Karpas-422 (cell line): ENCODE data around the gene TOGARAM2. TPM values are rescaled to one million over a fixed set of nuclear protein-coding genes. Genes with fewer than 3 reads are reported as not detected.

Experiments
- DNase-seq: peaks from one replicate; pipeline ENCODE4 v3.0.0-alpha.2; 2015
- H2AFZ ChIP-seq: fragments of 200-600 bp; sonication (generic); 2 replicates; pipeline ENCODE4 v1.6.1; 2014; ENCODE audit warnings: antibody characterized with exemption, low read length, mixed read lengths
- H3K27ac ChIP-seq: fragments of 200-600 bp; sonication (generic); 2 replicates; pipeline ENCODE4 v1.5.1; 2014; ENCODE audit warnings: mild to moderate bottlenecking, low read length, moderate library complexity
- H3K27me3 ChIP-seq: fragments of 200-600 bp; sonication (generic); 2 replicates; pipeline ENCODE4 v1.6.1; 2014; ENCODE audit warnings: low read length, mixed read lengths
- H3K36me3 ChIP-seq: fragments of 200-600 bp; sonication (generic); 2 replicates; pipeline ENCODE4 v1.6.1; 2014; ENCODE audit warnings: low read length, mixed read lengths; ENCODE audit not compliant: insufficient read depth
- H3K4me1 ChIP-seq: fragments of 200-600 bp; sonication (generic); 2 replicates; pipeline ENCODE4 v1.6.1; 2014; ENCODE audit warnings: mild to moderate bottlenecking, low read length, mixed read lengths
- H3K4me2 ChIP-seq: fragments of 200-600 bp; sonication (generic); 2 replicates; pipeline ENCODE4 v1.6.1; 2014; ENCODE audit warnings: low read length, low read depth, mild to moderate bottlenecking; ENCODE audit not compliant: poor library complexity, severe bottlenecking
- H3K4me3 ChIP-seq: fragments of 200-600 bp; sonication (generic); 2 replicates; pipeline ENCODE4 v1.5.1; 2014; ENCODE audit warnings: mild to moderate bottlenecking, antibody characterized with exemption, low read length, mixed read lengths
- H3K79me2 ChIP-seq: fragments of 200-600 bp; sonication (generic); 2 replicates; pipeline ENCODE4 v1.6.1; 2014; ENCODE audit warnings: mild to moderate bottlenecking, low read length, mixed read lengths
- H3K9ac ChIP-seq: fragments of 200-600 bp; sonication (generic); 2 replicates; pipeline ENCODE4 v1.6.0; 2014; ENCODE audit warnings: low read length
- H3K9me2 ChIP-seq: fragments of 200-600 bp; sonication (generic), shearing (Covaris generic); replicated peaks from 2 replicates; pipeline ENCODE4 v1.6.0; 2014; ENCODE audit warnings: mild to moderate bottlenecking, low read length, moderate library complexity; ENCODE audit not compliant: insufficient read depth
- H3K9me3 ChIP-seq: fragments of 300-700, 200-600 bp; sonication (generic); 2 replicates; pipeline ENCODE4 v1.6.1; 2014; ENCODE audit warnings: low read length, mixed read lengths
- H4K20me1 ChIP-seq: fragments of 200-600 bp; sonication (generic); 2 replicates; pipeline ENCODE4 v1.6.1; 2014; ENCODE audit warnings: mild to moderate bottlenecking, antibody characterized with exemption, low read length, low read depth; ENCODE audit not compliant: insufficient read depth
- total RNA-seq: library from RNA; depleted of rRNA; stranded (reverse); fragments of >200 nt; shearing (Covaris generic); gene quantifications from 2 replicates; pipeline ENCODE4 v1.2.3, GENCODE V29; 2014; ENCODE audit warnings: low replicate concordance

The TOGARAM2 gene
- total RNA-seq, 1 experiment from 2014 or later, result not detected

DNA sequence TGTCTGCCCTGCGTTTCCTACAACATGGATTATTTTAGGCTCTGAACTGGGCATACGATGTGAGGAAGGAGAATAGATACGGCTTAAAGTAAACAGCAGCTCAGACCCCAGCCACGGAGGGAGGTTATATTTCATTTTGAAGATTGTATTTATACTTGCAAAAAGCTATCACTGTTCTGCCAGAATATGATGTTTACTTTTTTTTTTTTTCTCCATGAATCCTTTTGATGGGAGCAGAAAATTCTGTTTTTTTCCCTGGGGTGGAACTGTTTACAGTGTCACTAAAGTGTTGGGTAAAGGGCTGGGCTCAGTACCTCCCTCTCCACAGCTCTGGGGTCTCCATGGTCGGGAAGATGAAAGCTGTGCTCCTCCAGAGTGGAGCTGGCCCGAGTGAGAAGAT lies 80.1 kb downstream of the TOGARAM2 start:
- DNase-seq, result no peak
- Histone ChIP-seq H3K9ac (no peak overlapping the region), H3K9me3 (no peaks in the 10 kb centered on the region), H3K27me3 (no peaks in the 10 kb centered on the region), H3K27ac (no peak overlapping the region), H3K9me2 (no peaks in the 10 kb centered on the region), H3K4me2 (no peak overlapping the region), H2AFZ (no peak overlapping the region), H3K79me2 (no peaks in the 10 kb centered on the region), H4K20me1 (no peaks in the 10 kb centered on the region), H3K4me1 (no peaks in the 10 kb centered on the region), H3K36me3 (no peaks in the 10 kb centered on the region), H3K4me3 (no peak overlapping the region)

DNA sequence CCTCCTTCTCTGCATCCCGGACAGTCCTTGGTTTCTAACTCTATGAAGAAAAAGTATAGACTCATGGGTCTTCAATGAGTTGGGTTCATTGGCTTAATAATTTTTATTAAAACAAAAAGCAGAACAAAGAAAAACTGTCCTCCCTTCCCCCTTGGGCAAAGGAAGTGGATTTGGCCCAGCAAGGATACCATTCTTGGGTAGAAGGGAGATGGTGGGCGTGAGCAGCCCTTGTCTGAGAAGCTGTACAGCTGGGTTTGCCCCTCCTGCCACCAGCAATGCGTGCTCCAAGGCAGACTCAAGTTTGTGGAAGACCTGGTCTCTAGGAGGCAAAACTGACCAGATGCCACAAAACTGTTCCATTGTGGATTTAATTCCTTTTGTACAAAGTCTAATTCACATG lies 80.5 kb downstream of the TOGARAM2 start:
- Histone ChIP-seq H3K36me3 (no peaks in the 10 kb centered on the region), H3K4me3 (no peak overlapping the region), H4K20me1 (no peaks in the 10 kb centered on the region), H3K27ac (no peak overlapping the region), H3K4me1 (no peaks in the 10 kb centered on the region), H3K79me2 (no peaks in the 10 kb centered on the region), H2AFZ (no peak overlapping the region), H3K4me2 (no peak overlapping the region), H3K9me2 (no peaks in the 10 kb centered on the region), H3K9me3 (no peaks in the 10 kb centered on the region), H3K9ac (no peak overlapping the region), H3K27me3 (no peaks in the 10 kb centered on the region)
- no peak for DNase-seq

DNA sequence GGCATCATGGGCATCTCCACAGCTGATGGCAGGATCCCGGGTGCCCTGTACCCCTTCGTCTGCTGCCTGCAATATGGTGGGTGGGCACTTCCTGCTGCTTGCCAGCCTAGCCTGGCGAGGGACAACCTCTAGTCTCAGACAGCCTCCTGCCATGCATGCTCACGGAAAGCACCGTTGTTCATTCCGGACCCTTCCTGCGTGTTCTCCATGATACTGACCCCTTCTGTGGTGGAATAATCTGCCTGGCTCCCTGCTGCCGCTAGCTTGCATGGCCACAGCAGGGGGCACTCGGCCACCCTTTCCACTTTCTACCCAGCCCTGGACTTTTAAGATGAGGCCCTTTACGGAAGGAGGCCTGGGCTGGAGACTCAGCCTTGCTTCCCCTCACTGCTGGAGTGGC lies 81.3 kb downstream of the TOGARAM2 start:
- Histone ChIP-seq H3K9ac (no peak overlapping the region), H4K20me1 (no peaks in the 10 kb centered on the region), H2AFZ (no peak overlapping the region), H3K4me2 (no peak overlapping the region), H3K27me3 (no peaks in the 10 kb centered on the region), H3K4me3 (no peak overlapping the region), H3K79me2 (no peaks in the 10 kb centered on the region), H3K36me3 (no peaks in the 10 kb centered on the region), H3K27ac (no peak overlapping the region), H3K9me3 (no peaks in the 10 kb centered on the region), H3K9me2 (no peaks in the 10 kb centered on the region), H3K4me1 (no peaks in the 10 kb centered on the region)
- no peak for DNase-seq

DNA sequence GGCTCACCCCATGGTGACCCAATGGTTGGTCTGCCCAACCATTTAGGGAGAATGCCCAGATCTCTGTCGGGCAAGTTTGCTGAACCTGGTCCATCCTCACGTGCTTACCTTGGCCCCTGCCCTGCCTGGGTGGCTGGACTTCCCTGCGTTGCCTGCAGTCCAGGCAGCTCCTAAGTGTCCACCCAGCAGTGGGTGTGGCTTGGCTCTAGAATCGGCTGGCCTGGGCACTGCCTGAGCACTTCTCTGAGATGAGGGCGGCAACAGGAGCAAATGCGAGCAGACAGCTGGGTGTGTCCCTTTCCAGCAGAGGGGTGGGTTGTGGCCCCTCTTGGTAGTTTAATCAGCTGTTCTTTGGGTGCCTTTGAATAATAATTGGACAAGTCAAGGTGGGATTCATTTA lies 82.0 kb downstream of the TOGARAM2 start:
- no peak overlapping the region for H3K4me2 ChIP-seq
- no peak overlapping the region for H3K9ac ChIP-seq
- no peak overlapping the region for H3K27ac ChIP-seq
- H2AFZ ChIP-seq, result no peak overlapping the region
- H3K9me2 ChIP-seq, result no peaks in the 10 kb centered on the region
- H4K20me1 ChIP-seq, result no peaks in the 10 kb centered on the region
- no peak for DNase-seq
- no peaks in the 10 kb centered on the region for H3K4me1 ChIP-seq
- H3K79me2 ChIP-seq, result no peaks in the 10 kb centered on the region
- no peaks in the 10 kb centered on the region for H3K27me3 ChIP-seq
- H3K4me3 ChIP-seq, result no peak overlapping the region
- H3K9me3 ChIP-seq, result no peaks in the 10 kb centered on the region
- H3K36me3 ChIP-seq, result no peaks in the 10 kb centered on the region

DNA sequence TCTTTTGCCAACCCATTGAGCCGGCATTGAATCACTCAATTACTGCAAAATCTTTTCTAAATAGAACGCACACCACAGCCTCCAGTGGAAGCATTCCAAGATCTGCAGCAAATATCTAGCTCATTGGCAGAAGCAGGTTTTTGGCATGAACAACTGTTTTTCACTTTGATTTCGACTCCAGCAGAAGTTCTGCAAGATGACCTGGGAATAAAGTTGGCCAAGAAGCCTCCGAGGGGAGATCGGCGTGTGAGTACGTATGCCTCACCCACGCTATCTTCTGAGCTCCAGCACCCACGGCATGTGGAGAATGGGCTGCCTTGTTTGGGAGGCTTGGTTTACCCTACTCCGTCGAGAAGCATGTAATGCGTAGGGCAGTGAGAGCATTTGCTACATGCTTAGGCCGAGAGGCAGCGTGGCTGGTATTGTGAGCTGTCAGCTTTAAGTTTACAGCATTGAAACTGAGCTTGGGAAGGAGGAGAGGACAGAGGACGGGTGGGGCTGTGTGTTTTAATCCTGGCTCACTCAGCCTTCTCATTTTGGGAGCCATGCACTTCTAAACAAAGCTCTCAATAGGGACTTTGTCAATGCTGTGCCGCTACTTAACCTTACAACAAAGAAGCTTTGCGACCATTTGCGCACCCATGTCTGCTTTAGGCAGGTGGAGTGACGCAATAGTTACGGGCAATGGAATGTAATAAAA lies 82.7 kb downstream of the TOGARAM2 start:
- no peak for DNase-seq
- H3K4me2 ChIP-seq, result no peak overlapping the region
- no peak overlapping the region for H3K4me3 ChIP-seq
- H3K4me1 ChIP-seq, result no peaks in the 10 kb centered on the region
- no peaks in the 10 kb centered on the region for H3K79me2 ChIP-seq
- no peak overlapping the region for H3K27ac ChIP-seq
- H3K9ac ChIP-seq, result no peak overlapping the region
- H3K36me3 ChIP-seq, result no peaks in the 10 kb centered on the region
- H4K20me1 ChIP-seq, result no peaks in the 10 kb centered on the region
- no peaks in the 10 kb centered on the region for H3K9me3 ChIP-seq
- H3K9me2 ChIP-seq, result no peaks in the 10 kb centered on the region
- H3K27me3 ChIP-seq, result no peaks in the 10 kb centered on the region
- H2AFZ ChIP-seq, result no peak overlapping the region

DNA sequence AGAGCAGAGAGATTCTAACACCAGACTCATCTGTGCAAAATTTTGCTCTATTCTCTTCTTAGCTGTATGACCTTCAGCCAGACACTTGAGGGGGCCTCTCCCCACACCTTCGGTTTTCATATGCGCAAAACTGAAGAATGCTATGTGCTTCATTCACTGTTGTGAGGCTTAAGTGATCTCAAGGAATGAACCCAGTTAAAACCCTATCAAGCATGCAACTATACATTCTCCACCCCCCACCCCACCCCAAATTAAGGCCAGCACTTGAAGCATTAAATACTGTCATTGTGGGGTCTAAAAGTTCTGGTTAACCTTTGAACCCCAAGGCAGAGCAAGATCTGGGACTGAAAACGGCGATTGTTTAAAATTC lies 83.2 kb downstream of the TOGARAM2 start:
- H3K27ac ChIP-seq, result no peak overlapping the region
- no peaks in the 10 kb centered on the region for H3K27me3 ChIP-seq
- no peak overlapping the region for H3K9ac ChIP-seq
- DNase-seq, result no peak
- H2AFZ ChIP-seq, result no peak overlapping the region
- H4K20me1 ChIP-seq, result no peaks in the 10 kb centered on the region
- H3K79me2 ChIP-seq, result no peaks in the 10 kb centered on the region
- H3K36me3 ChIP-seq, result no peaks in the 10 kb centered on the region
- no peak overlapping the region for H3K4me3 ChIP-seq
- H3K9me2 ChIP-seq, result no peaks in the 10 kb centered on the region
- H3K4me2 ChIP-seq, result no peak overlapping the region
- H3K4me1 ChIP-seq, result no peaks in the 10 kb centered on the region
- no peaks in the 10 kb centered on the region for H3K9me3 ChIP-seq

DNA sequence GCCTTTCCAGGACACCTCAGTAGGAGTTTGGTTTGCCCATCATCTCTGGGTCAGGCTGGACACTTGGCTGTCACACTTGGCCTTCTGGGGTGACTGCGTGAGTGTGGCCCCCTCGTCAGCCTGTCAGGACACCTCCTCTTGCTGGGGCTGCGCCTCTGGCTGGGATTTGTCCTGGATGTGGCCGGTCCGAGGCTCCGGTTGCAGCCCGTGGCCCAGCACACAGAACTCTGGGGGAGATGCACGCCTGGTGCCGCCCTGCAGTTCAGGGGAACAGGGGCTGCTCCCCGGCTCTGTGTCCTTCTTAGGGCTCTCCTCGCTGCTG lies 83.6 kb downstream of the TOGARAM2 start:
- Histone ChIP-seq H2AFZ (no peak overlapping the region), H3K9me2 (no peaks in the 10 kb centered on the region), H3K4me3 (no peak overlapping the region), H3K27ac (no peak overlapping the region), H3K9me3 (no peaks in the 10 kb centered on the region), H3K9ac (no peak overlapping the region), H3K4me2 (no peak overlapping the region), H4K20me1 (no peaks in the 10 kb centered on the region), H3K36me3 (no peaks in the 10 kb centered on the region), H3K79me2 (no peaks in the 10 kb centered on the region), H3K4me1 (no peaks in the 10 kb centered on the region), H3K27me3 (no peaks in the 10 kb centered on the region)
- no peak for DNase-seq

DNA sequence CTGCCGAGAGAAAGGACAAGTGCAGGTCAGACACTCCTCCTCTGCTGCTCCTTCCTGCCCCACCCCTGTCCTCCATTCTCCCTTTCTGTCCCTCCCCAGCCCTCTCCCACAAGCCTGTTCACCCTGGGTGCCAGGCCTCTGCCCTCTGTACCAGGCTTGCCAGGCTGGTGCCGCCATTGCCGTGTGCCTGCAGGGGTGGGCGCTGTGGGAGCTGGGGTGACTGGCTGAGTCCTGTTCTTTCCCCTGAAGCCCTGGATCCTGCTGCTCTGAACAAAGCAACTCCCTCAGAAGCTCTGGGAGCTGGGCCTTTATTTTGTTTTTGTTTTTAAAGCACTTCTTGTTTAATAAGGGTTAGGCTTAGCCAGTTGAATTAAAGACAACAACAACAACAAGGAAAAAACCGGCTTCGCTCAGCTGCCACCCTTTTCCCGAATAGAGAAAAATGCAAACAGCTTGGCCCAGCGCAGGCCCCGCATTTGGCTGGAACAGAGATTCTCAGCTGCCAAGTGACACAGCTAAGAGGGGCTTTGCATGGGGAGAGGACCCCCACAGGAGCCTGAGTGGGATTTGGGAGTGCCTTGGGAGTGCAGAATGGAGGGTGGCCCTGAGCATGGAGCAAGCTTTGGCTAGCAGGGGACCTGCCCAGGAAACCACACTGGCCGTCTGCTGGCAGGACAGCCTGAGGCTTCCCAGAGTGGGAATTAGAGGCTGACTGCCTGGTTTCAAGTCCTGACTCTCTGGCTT lies 84.1 kb downstream of the TOGARAM2 start:
- no peak for DNase-seq
- no peaks in the 10 kb centered on the region for H3K79me2 ChIP-seq
- no peaks in the 10 kb centered on the region for H3K9me2 ChIP-seq
- H3K36me3 ChIP-seq, result no peaks in the 10 kb centered on the region
- H3K4me3 ChIP-seq, result no peak overlapping the region
- H3K9ac ChIP-seq, result no peak overlapping the region
- no peak overlapping the region for H2AFZ ChIP-seq
- no peaks in the 10 kb centered on the region for H4K20me1 ChIP-seq
- H3K4me2 ChIP-seq, result no peak overlapping the region
- no peaks in the 10 kb centered on the region for H3K4me1 ChIP-seq
- no peaks in the 10 kb centered on the region for H3K27me3 ChIP-seq
- H3K27ac ChIP-seq, result no peak overlapping the region
- no peaks in the 10 kb centered on the region for H3K9me3 ChIP-seq
